ENCODE results near the gene ANKS1A.

Gene ANKS1A

DNA sequence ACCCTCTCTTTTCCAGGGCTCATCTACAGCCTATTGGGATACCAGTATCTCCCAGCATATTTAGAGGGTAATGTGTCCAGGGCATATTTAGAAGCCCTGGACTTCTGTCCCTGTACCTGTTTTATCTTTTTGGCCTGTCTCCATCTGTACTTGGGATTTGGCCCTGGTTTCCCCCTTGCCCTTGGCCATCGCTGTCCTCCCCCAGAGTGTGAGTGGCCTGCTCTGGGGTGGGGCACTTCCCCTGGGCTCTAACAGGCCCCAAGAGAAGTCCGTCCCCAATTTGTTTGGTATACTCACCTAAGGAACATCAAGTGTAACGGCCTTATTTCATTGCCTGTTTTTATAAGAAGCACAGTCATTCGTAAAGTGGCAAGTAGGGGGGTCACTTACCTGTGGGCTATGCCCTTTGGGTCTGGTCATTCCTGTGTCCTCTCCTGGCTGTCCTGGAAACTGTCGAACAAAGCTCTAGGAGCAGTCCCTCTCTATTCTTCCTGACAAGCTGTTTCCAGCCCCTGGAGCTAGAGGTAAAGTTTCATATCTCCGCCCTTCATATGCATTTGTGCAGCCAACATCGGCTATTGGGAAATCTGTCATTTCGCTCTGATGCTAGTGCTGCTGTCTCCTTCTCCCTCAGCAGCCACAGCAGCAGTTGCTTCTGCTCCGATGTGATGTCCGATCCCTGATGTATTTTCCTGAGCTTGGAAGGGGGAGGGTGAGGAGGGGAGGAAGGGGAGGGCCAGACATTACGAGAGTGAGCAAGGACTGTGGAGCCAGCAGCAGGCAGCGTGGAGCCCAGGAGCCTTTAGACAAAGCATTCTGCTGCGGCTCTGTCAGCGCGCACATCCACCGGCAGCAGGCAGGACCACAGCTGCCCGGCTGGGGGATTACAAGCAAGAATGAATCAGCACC, 168.6 kb downstream of the ANKS1A start:
- DNase-seq: no peak

GRCh38 chr6:35058358-35058675, 169.3 kb downstream of the ANKS1A start:
- DNase-seq: no peak

- DNase-seq: no peak
Observed at GRCh38 chr6:35058865-35059522, 169.9 kb downstream of the ANKS1A start.

GRCh38 chr6:35059596-35060345, 170.7 kb downstream of the ANKS1A start:
- DNase-seq: no peak

GRCh38 chr6:35061102-35061615, 172.1 kb downstream of the ANKS1A start:
- DNase-seq: no peak

- DNase-seq: no peak
Observed at GRCh38 chr6:35061651-35062410, 172.8 kb downstream of the ANKS1A start.

- no peak for DNase-seq
Observed at GRCh38 chr6:35062676-35063574, 173.9 kb downstream of the ANKS1A start.

DNA sequence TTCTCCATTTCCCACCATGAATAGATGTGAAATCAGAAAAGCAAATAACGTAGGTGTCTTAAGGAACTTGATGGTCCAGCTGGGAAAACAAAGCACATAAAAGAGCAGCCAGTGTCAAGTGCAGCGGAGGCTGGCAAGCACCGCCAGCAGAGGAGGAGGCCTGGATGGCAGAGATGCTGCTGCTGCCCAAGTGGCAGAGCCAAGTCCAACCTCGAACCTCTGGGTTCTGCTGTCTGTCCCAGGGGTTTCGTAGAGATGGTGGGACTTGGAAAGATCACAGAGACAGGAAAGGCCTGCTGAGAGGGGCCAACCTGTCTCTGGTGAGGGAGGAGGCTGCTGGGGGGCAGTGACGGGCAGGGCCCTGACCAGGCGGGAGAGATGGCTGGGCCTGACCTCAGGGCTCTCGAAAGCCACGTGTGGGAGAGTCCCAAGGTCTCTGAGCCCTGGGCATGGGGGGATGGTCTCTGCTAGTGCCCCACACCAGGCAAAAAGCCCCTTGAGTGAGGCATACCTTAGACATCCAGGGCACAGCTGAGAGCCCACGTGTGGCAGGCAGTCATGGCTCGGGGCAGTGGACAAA, 174.7 kb downstream of the ANKS1A start:
- no peak for DNase-seq

DNA sequence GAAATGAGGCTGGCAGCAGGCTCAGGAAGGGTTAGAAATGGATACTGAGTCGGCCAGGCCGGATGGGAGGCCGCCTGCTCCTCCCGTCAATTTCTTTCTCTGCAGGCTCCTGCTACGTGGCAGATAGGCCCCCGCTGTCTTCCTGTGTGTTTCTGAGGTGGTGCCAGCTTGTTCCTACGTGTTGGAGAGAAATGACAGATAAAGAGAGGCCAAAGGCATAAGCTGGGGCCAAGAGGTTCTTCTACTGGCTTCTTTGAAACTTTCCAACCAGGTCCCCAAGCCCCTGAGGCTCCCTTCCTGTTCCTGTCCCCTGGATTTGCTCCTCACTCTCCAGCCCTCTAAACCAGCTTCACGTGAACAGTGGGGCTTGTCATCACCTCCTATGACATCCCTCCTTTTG, 175.2 kb downstream of the ANKS1A start:
- no peak for DNase-seq

DNA sequence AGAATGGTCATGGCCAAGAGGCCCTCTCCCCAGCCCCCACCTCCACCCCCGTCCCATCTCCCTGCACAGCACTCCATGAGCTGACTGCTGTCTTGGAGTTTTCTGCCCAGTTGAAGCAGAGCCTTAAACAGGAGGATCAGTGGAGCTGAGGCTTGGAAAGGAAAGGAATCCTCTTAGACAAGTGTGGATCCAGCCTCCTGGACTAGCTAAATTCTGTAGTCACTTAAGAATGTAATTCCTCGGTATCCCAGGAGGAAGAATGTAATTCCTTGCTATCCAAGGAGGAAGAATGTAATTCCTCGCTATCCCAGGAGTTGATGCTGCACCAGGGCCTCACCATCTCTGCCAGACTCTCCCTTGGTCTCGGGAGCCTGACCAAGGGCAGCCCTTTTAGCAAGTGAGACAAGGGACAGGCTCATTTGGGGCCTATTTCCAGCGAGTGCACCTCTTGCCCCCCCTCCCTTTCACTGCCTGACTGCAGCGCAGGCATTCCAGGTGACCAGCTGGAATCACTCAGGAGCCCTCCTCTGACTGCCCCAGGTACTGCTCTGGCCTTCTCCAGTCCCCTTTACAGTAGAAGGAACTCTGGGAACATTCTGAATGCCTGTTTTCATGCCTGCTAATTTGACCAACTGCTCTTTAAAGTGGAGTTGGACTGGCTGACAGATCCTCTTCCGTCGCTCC, 175.8 kb downstream of the ANKS1A start:
- no peak for DNase-seq

DNA sequence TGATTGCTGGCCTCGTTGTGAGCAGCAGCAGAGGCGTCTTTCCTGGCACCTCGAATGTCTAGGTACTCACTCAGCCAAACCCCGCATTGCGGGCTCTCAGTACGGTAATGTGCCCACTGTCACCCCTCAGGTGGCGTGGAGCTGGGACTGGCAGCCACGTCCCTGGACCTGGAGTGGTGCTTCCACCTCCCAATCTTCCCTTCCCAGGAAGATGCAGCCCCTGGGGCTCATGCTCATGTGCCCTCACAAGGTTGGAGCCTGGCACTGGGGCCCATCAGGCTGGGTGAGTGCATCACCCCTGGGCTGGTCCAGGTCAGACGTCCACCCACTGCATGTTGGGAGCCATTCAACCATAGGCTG, 176.4 kb downstream of the ANKS1A start:
- no peak for DNase-seq

- no peak for DNase-seq
Observed at GRCh38 chr6:35065870-35066269, 176.8 kb downstream of the ANKS1A start.

- no peak for DNase-seq
Observed at GRCh38 chr6:35067234-35067633, 178.2 kb downstream of the ANKS1A start.

DNA sequence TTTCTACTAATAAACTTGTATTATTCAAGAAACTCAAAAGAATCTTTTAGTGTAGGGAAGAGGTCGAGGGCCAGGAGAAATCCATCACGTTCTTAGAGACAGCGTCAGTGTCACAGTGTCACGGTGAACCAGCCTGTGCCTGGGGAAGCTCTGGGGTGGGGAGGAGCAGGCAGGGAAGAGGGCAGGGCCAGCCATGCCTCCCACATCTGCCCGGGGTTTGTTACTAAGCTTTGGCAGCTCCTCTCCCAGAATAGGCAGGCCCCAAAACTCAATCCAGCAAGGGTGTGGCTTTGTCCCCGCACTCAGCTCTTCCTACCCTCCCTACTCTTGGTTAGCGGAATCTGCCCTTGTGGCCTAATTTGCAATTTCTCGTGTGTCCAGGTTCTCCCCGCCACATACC, 179.2 kb downstream of the ANKS1A start:
- DNase-seq: no peak

GRCh38 chr6:35068644-35069043, 179.6 kb downstream of the ANKS1A start:
- DNase-seq: no peak

- no peak for DNase-seq
Observed at GRCh38 chr6:35069262-35069661, 180.2 kb downstream of the ANKS1A start.

GRCh38 chr6:35070111-35070510, 181.1 kb downstream of the ANKS1A start:
- DNase-seq: no peak

DNA sequence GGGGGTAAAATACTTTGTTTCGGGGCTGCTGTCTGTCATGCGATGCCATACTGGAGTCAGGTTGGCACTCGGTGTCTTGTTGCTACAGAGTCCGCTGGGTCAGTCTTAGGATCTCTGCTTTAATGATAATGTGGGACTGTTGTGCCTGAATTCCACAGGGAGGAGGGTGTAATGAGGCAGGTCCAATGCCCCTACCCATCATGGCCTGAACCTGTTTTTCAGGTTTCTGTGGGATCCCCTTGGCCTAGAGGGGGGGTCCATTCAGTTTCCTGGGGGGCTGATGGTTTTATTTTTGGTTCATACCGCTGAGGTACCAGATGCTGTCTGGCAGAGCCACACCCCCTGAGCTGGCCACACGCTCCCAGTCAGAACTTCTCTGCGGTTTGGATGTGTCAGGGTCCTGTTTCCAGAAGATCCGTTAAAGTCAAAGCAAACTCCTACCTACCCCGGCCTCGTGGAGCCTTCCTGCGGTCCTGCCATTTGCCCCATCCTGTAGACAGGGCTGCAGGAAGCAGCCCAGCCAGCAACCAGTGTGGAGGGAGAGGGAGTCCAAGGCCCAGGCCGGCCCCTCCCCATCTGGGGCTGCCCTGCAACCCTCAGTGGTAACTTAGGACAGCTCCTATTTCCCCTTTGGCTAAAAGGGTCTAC, 182.4 kb downstream of the ANKS1A start:
- no peak for DNase-seq

DNA sequence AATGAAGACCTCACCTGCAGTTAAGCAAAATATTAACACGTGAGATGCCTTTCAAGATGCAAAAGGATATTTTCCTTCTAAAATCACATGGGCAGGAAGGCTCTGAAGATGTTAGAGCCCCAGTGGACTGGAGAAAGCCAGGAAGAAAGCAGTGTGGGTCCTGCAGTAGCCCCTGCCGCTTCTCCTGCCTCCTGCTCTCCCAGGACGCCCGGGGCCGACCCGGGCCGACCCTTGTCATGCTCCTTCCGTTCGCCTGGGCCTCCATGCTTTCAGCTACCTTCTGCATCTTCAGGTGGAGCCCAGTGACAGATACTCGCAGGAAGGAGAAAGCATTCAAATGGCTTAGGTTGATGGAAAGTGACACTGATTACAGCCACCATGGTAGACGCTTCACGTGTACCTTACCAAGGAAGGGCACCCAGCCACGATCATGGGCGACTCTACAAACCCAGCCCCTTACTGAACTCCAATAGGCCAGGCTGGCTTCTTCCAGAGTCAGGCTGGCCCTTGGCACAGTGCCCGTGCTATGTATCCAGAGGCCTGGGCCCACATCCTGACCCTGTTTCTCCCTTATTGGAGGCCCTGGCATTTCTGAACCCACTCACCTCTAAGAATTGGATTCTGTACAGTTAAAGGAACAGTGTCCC, 183.1 kb downstream of the ANKS1A start:
- no peak for DNase-seq

DNA sequence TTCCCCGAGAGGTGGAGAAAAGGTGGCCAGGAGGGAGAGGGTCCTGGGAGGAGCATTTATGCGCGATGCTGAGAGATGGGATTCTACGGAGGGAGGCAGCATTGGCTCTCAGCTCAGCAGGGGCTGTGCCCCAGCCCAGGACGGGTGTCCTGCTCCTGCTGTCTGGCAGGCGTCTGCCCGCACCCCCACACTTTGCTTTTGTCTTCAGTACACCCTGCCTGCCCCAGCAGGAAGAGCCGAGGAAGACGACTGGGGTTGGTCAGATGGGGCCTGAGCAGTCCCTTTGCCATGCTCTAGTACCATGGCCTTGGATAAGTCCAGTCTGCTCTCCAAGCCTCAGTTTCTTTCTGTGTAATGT, 183.6 kb downstream of the ANKS1A start:
- no peak for DNase-seq

All from NCI-H1930 (cell line).